ENCODE results near the gene ZNF837.

Gene ZNF837

DNA sequence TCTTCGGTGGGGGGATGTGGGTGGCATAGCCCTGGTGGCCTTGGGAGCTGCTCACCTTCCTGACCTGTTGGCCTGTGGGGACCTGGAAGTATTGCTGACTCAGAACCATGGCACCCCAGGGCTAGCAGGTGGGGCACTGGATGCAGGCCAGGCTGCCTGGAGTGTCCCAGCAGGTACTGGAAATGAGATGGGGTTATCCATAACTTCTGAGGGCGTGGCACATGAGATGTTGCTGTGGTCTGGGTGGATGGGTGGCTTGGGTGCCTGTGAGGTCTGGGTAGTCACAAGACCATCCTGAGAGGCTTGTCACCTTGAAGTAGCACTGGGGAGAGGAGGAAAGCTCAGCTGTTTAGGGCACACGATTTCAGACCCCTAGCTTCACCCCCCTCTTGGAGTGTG is 14.0 kb upstream of the ZNF837 start:
- peaks cover 47 to 63% of the 10 kb centered on the region in 2 experiments for H3K36me3 ChIP-seq (ENCODE audit: control insufficient read depth in 2 of 2, insufficient read depth in 1 of 2, low read length in 2 of 2)
- ChIA-PET POLR2A (interaction anchor here (1.1 to 2.1 kb wide), 4 partner anchors 13 to 126 kb away, joined by 3 to 7 read pairs (median 4); partner anchors contain the start of genes ZNF497 and ZNF584), CTCF (interaction anchor here (0.5 to 0.6 kb wide), 2 partner anchors 73 to 186 kb away, joined by 3 read pairs; no protein-coding TSS in a partner anchor)
- H3K9me3 ChIP-seq (ENCODE audit: control insufficient read depth, insufficient read depth, low read depth, low read length): no peaks in the 10 kb centered on the region
- no peak for TF ChIP-seq ZNF707 (tag by site-specific recombination; IDR thresholded peaks at IDR 0.05)
- peak; percentile 66; the same call in 1 of the 2 replicates for TF ChIP-seq KLF1 (tag by site-specific recombination; IDR thresholded peaks at IDR 0.05)
- TF ChIP-seq, protein P1, sequence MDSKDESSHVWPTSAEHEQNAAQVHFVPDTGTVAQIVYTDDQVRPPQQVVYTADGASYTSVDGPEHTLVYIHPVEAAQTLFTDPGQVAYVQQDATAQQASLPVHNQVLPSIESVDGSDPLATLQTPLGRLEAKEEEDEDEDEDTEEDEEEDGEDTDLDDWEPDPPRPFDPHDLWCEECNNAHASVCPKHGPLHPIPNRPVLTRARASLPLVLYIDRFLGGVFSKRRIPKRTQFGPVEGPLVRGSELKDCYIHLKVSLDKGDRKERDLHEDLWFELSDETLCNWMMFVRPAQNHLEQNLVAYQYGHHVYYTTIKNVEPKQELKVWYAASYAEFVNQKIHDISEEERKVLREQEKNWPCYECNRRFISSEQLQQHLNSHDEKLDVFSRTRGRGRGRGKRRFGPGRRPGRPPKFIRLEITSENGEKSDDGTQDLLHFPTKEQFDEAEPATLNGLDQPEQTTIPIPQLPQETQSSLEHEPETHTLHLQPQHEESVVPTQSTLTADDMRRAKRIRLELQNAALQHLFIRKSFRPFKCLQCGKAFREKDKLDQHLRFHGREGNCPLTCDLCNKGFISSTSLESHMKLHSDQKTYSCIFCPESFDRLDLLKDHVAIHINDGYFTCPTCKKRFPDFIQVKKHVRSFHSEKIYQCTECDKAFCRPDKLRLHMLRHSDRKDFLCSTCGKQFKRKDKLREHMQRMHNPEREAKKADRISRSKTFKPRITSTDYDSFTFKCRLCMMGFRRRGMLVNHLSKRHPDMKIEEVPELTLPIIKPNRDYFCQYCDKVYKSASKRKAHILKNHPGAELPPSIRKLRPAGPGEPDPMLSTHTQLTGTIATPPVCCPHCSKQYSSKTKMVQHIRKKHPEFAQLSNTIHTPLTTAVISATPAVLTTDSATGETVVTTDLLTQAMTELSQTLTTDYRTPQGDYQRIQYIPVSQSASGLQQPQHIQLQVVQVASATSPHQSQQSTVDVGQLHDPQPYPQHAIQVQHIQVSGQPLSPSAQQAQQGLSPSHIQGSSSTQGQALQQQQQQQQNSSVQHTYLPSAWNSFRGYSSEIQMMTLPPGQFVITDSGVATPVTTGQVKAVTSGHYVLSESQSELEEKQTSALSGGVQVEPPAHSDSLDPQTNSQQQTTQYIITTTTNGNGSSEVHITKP (tag by site-specific recombination; IDR thresholded peaks at IDR 0.05): peak; percentile 20
- TF ChIP-seq ZNF48 (tag by site-specific recombination; IDR thresholded peaks at IDR 0.05): no peak
- TF ChIP-seq ZIC2 (tag by site-specific recombination; IDR thresholded peaks at IDR 0.05): peak; percentile 78
- TF ChIP-seq, protein P2, sequence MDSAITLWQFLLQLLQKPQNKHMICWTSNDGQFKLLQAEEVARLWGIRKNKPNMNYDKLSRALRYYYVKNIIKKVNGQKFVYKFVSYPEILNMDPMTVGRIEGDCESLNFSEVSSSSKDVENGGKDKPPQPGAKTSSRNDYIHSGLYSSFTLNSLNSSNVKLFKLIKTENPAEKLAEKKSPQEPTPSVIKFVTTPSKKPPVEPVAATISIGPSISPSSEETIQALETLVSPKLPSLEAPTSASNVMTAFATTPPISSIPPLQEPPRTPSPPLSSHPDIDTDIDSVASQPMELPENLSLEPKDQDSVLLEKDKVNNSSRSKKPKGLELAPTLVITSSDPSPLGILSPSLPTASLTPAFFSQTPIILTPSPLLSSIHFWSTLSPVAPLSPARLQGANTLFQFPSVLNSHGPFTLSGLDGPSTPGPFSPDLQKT (IDR thresholded peaks at IDR 0.05; ENCODE audit: borderline replicate concordance, low read depth, low read length): no peak
- TF ChIP-seq, protein P3, sequence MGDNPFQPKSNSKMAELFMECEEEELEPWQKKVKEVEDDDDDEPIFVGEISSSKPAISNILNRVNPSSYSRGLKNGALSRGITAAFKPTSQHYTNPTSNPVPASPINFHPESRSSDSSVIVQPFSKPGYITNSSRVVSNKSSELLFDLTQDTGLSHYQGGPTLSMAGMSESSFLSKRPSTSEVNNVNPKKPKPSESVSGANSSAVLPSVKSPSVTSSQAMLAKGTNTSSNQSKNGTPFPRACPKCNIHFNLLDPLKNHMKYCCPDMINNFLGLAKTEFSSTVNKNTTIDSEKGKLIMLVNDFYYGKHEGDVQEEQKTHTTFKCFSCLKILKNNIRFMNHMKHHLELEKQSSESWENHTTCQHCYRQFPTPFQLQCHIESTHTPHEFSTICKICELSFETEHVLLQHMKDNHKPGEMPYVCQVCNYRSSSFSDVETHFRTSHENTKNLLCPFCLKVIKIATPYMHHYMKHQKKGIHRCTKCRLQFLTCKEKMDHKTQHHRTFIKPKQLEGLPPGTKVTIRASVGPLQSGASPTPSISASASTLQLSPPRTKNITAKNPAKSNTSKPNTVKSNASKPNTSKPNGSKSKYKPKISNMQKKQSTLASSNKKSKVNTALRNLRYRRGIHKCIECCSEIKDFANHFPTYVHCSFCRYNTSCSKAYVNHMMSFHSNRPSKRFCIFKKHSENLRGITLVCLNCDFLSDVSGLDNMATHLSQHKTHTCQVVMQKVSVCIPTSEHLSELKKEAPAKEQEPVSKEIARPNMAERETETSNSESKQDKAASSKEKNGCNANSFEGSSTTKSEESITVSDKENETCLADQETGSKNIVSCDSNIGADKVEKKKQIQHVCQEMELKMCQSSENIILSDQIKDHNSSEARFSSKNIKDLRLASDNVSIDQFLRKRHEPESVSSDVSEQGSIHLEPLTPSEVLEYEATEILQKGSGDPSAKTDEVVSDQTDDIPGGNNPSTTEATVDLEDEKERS (tag by site-specific recombination; IDR thresholded peaks at IDR 0.05): no peak
- peak; percentile 77 for TF ChIP-seq GLIS1 (tag by site-specific recombination; IDR thresholded peaks at IDR 0.05)
- peak; percentile 9; the same call in 1 of the 2 replicates for TF ChIP-seq KLF8 (tag by site-specific recombination; IDR thresholded peaks at IDR 0.05)
- TF ChIP-seq, protein P4, sequence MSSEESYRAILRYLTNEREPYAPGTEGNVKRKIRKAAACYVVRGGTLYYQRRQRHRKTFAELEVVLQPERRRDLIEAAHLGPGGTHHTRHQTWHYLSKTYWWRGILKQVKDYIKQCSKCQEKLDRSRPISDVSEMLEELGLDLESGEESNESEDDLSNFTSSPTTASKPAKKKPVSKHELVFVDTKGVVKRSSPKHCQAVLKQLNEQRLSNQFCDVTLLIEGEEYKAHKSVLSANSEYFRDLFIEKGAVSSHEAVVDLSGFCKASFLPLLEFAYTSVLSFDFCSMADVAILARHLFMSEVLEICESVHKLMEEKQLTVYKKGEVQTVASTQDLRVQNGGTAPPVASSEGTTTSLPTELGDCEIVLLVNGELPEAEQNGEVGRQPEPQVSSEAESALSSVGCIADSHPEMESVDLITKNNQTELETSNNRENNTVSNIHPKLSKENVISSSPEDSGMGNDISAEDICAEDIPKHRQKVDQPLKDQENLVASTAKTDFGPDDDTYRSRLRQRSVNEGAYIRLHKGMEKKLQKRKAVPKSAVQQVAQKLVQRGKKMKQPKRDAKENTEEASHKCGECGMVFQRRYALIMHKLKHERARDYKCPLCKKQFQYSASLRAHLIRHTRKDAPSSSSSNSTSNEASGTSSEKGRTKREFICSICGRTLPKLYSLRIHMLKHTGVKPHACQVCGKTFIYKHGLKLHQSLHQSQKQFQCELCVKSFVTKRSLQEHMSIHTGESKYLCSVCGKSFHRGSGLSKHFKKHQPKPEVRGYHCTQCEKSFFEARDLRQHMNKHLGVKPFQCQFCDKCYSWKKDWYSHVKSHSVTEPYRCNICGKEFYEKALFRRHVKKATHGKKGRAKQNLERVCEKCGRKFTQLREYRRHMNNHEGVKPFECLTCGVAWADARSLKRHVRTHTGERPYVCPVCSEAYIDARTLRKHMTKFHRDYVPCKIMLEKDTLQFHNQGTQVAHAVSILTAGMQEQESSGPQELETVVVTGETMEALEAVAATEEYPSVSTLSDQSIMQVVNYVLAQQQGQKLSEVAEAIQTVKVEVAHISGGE (tag by site-specific recombination; conservative IDR thresholded peaks at IDR 0.05; ENCODE audit: low read depth): no peak
- TF ChIP-seq ZNF2 (tag by site-specific recombination; IDR thresholded peaks at IDR 0.05): no peak
- TF ChIP-seq, protein P5, sequence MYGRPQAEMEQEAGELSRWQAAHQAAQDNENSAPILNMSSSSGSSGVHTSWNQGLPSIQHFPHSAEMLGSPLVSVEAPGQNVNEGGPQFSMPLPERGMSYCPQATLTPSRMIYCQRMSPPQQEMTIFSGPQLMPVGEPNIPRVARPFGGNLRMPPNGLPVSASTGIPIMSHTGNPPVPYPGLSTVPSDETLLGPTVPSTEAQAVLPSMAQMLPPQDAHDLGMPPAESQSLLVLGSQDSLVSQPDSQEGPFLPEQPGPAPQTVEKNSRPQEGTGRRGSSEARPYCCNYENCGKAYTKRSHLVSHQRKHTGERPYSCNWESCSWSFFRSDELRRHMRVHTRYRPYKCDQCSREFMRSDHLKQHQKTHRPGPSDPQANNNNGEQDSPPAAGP (tag by site-specific recombination; IDR thresholded peaks at IDR 0.05): peak; percentile 21; the same call in 1 of the 2 replicates
- 0 out of 2 replicates have a peak, but pooled peaks have one; percentile 25 for TF ChIP-seq SCRT2 (tag by site-specific recombination; IDR thresholded peaks at IDR 0.05)
- TF ChIP-seq, protein P6, sequence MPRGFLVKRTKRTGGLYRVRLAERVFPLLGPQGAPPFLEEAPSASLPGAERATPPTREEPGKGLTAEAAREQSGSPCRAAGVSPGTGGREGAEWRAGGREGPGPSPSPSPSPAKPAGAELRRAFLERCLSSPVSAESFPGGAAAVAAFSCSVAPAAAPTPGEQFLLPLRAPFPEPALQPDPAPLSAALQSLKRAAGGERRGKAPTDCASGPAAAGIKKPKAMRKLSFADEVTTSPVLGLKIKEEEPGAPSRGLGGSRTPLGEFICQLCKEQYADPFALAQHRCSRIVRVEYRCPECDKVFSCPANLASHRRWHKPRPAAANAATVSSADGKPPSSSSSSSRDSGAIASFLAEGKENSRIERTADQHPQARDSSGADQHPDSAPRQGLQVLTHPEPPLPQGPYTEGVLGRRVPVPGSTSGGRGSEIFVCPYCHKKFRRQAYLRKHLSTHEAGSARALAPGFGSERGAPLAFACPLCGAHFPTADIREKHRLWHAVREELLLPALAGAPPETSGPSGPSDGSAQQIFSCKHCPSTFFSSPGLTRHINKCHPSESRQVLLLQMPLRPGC (tag by site-specific recombination; IDR thresholded peaks at IDR 0.05): no peak
- no peak for TF ChIP-seq ZFHX2 (tag by site-specific recombination; conservative IDR thresholded peaks at IDR 0.05)
- TF ChIP-seq SETDB1 (IDR thresholded peaks at IDR 0.05; ENCODE audit: insufficient read length, low read length): no peak
- TF ChIP-seq ZBTB1 (tag by site-specific recombination; IDR thresholded peaks at IDR 0.05): no peak
- no peak for TF ChIP-seq ZNF169 (tag by site-specific recombination; IDR thresholded peaks at IDR 0.05)
- no peak for TF ChIP-seq ZNF416 (tag by site-specific recombination; IDR thresholded peaks at IDR 0.05)
- no peak overlapping the region for H3K4me3 ChIP-seq (ENCODE audit: low read depth, low read length)
- H3K27ac ChIP-seq (ENCODE audit: extremely low read depth, low read depth, low read length): no peak overlapping the region
- H3K4me1 ChIP-seq (ENCODE audit: control insufficient read depth, insufficient read depth, low read length): no peaks in the 10 kb centered on the region

Data from HEK293 (cell line).